Liver (tissue), 9 donors: ENCODE results near the gene TMEM8B. TPM values are rescaled to one million over a fixed set of nuclear protein-coding genes. Genes with fewer than 3 reads are reported as not detected.

Source experiments
- DNase-seq: peaks from one replicate; pipeline ENCODE4 v3.0.0-alpha.2; 2017; ENCODE audit warnings: low spot score
- H3K27ac ChIP-seq, 2 donors: one replicate each; pipeline ENCODE4 v1.7.0; 2013; ENCODE audit warnings: inconsistent platforms in 2 of 2, low read length in 2 of 2, control low read depth in 1 of 2, low read depth in 1 of 2, mild to moderate bottlenecking in 1 of 2
- H3K27me3 ChIP-seq, 4 donors: one replicate each; pipeline versions ENCODE4 v1.6.1 to v1.7.0; 2013; ENCODE audit warnings: low read length in 3 of 4, inconsistent platforms in 1 of 4, mild to moderate bottlenecking in 1 of 4, moderate library complexity in 1 of 4; ENCODE audit not compliant: control insufficient read depth in 4 of 4, insufficient read depth in 4 of 4
- H3K36me3 ChIP-seq, 4 donors: one replicate each; pipeline versions ENCODE4 v1.6.1 to v1.7.0; 2013; ENCODE audit warnings: low read length in 3 of 4, mild to moderate bottlenecking in 3 of 4, low read depth in 1 of 4, moderate library complexity in 1 of 4; ENCODE audit not compliant: control insufficient read depth in 4 of 4, insufficient read depth in 3 of 4
- H3K4me1 ChIP-seq, 4 donors: one replicate each; pipeline versions ENCODE4 v1.6.1 to v1.7.0; 2013; ENCODE audit warnings: low read length in 3 of 4, mild to moderate bottlenecking in 3 of 4, moderate library complexity in 1 of 4; ENCODE audit not compliant: control insufficient read depth in 4 of 4, insufficient read depth in 4 of 4
- H3K4me3 ChIP-seq, 3 donors: one replicate each; pipeline versions ENCODE4 v1.6.1 to v1.7.0; 2013; ENCODE audit warnings: low read length in 3 of 3, control low read depth in 1 of 3, low read depth in 1 of 3, mild to moderate bottlenecking in 1 of 3
- H3K9ac ChIP-seq, 2 donors: one replicate each; pipeline ENCODE4 v1.7.0; 2013; ENCODE audit warnings: low read length in 2 of 2, mild to moderate bottlenecking in 2 of 2, moderate library complexity in 2 of 2, control low read depth in 1 of 2, low read depth in 1 of 2
- H3K9me3 ChIP-seq, 4 donors: one replicate each; pipeline versions ENCODE4 v1.6.1 to v1.7.0; 2013; ENCODE audit warnings: low read length in 3 of 4; ENCODE audit not compliant: control insufficient read depth in 4 of 4
- ATF3 ChIP-seq: IDR thresholded peaks from 2 replicates; pipeline ENCODE4 v1.6.1; 2016; ENCODE audit warnings: antibody characterized with exemption
- CTCF ChIP-seq: fragments of 150-350 bp; IDR thresholded peaks from 2 replicates; pipeline ENCODE4 v1.5.1; 2017; ENCODE audit warnings: improper control_type of control experiment, low read depth, low read length; ENCODE audit not compliant: missing input control
- EGR1 ChIP-seq, 2 donors: IDR thresholded peaks; 2 replicates each; pipeline ENCODE4 v1.6.1; 2016 to 2018; ENCODE audit warnings: antibody characterized with exemption in 2 of 2, low read depth in 2 of 2
- FOXA1 ChIP-seq: IDR thresholded peaks from 2 replicates; pipeline ENCODE4 v1.6.1; 2016; ENCODE audit warnings: antibody characterized with exemption
- FOXA2 ChIP-seq: IDR thresholded peaks from 2 replicates; pipeline ENCODE4 v1.6.1; 2016; ENCODE audit warnings: antibody characterized with exemption
- GABPA ChIP-seq, 2 donors: IDR thresholded peaks in 1 of 2; conservative IDR thresholded peaks in 1 of 2; 2 replicates each; pipeline ENCODE4 v1.6.1; 2016; ENCODE audit warnings: antibody characterized with exemption in 2 of 2, mild to moderate bottlenecking in 1 of 2, moderate library complexity in 1 of 2
- HNF4A ChIP-seq, 2 donors: conservative IDR thresholded peaks; 2 replicates each; pipeline ENCODE4 v1.6.1; 2016; ENCODE audit warnings: antibody characterized with exemption in 2 of 2, mild to moderate bottlenecking in 2 of 2
- JUND ChIP-seq, 2 donors: IDR thresholded peaks; 2 replicates each; pipeline ENCODE4 v1.6.1; 2016; ENCODE audit warnings: antibody characterized with exemption in 2 of 2
- MAX ChIP-seq: IDR thresholded peaks from 2 replicates; pipeline ENCODE4 v1.6.1; 2016; ENCODE audit warnings: antibody characterized with exemption
- NR2F2 ChIP-seq: IDR thresholded peaks from 2 replicates; pipeline ENCODE4 v1.6.1; 2016; ENCODE audit warnings: antibody characterized with exemption
- RAD21 ChIP-seq, 2 donors: IDR thresholded peaks; 2 replicates each; pipeline ENCODE4 v1.6.1; 2016; ENCODE audit warnings: antibody characterized with exemption in 2 of 2, mild to moderate bottlenecking in 2 of 2
- REST ChIP-seq: IDR thresholded peaks from 2 replicates; pipeline ENCODE4 v1.6.1; 2016; ENCODE audit warnings: antibody characterized with exemption, mild to moderate bottlenecking
- RXRA ChIP-seq, 2 donors: IDR thresholded peaks; 2 replicates each; pipeline ENCODE4 v1.6.1; 2017 to 2018; ENCODE audit warnings: antibody characterized with exemption in 2 of 2, mild to moderate bottlenecking in 1 of 2
- SP1 ChIP-seq: IDR thresholded peaks from 2 replicates; pipeline ENCODE4 v1.6.1; 2018; ENCODE audit warnings: antibody characterized with exemption, mild to moderate bottlenecking
- TAF1 ChIP-seq: conservative IDR thresholded peaks from 2 replicates; pipeline ENCODE4 v1.6.1; 2016; ENCODE audit warnings: antibody characterized with exemption, mild to moderate bottlenecking
- YY1 ChIP-seq: IDR thresholded peaks from 2 replicates; pipeline ENCODE4 v1.6.1; 2016; ENCODE audit warnings: antibody characterized with exemption, mild to moderate bottlenecking
- ZBTB33 ChIP-seq: IDR thresholded peaks from 2 replicates; pipeline ENCODE4 v1.6.1; 2016; ENCODE audit warnings: antibody characterized with exemption
- WGBS: extraction: QIAGEN DNeasy Blood & Tissue Kit; methylation state at CpG from one replicate; pipeline ENCODE4 v1.1.7; 2013; 5-methylcytosine and 5-hydroxymethylcytosine counted together
- polyA plus RNA-seq, 2 donors: library from polyadenylated mRNA; stranded (reverse) in 1 of 2; unstranded in 1 of 2; fragments of 200-250 nt in 1 of 2; fragments of >200 nt in 1 of 2; fragmentation: Nextera tagmentation in 1 of 2; extraction: Ambion mirVana in 1 of 2; gene quantifications; one replicate each; pipeline versions ENCODE4 v1.2.1 to v1.2.3, GENCODE V29; 2013 to 2015
- total RNA-seq, 2 donors: library from RNA; depleted of rRNA; stranded (reverse); fragments of >200 nt; gene quantifications; one replicate each; pipeline ENCODE4 v1.2.3, GENCODE V29; 2014
- donor health status: healthy.
- donor health status: healthy.
- donor health status: healthy.
- donor health status: healthy.
- donor health status: healthy.

Gene TMEM8B
- total and polyA plus RNA-seq, 4 donors = 1.1 to 5.4 (median 2.7) TPM

GRCh38 chr9:35906923-35907699, 78.1 kb downstream of the TMEM8B start:
- Histone ChIP-seq H3K4me3 (no peak overlapping the region), H3K27me3 (no peaks in the 10 kb centered on the region), H3K9ac (no peak overlapping the region), H3K9me3 (no peaks in the 10 kb centered on the region), H3K36me3 (no peaks in the 10 kb centered on the region), H3K27ac (peak overlapping the region; percentile 74 to 78), H3K4me1 (peaks cover 16 to 49% (median 35%) of the 10 kb centered on the region in 4 donors)
- 56% methylated on average over 14 of the region's 14 CpGs for WGBS
- TF ChIP-seq HNF4A (conservative IDR thresholded peaks at IDR 0.05) (peak in 1 of 2 donors; percentile 5), RAD21 (IDR thresholded peaks at IDR 0.05) (no peak), SP1 (no peak), REST (no peak), RXRA (IDR thresholded peaks at IDR 0.05) (peak in 1 of 2 donors; percentile 32)
- DNase-seq = no peak

GRCh38 chr9:35907711-35908503, 78.9 kb downstream of the TMEM8B start:
- no peak overlapping the region for H3K9ac ChIP-seq
- H3K27ac ChIP-seq = peak overlapping the region; percentile 74 to 78
- DNase-seq = peak; percentile 69
- H3K27me3 ChIP-seq = no peaks in the 10 kb centered on the region
- 52% methylated on average over 13 of the region's 13 CpGs for WGBS
- no peaks in the 10 kb centered on the region for H3K36me3 ChIP-seq
- H3K4me3 ChIP-seq = no peak overlapping the region
- H3K4me1 ChIP-seq = peaks cover 16 to 54% (median 38%) of the 10 kb centered on the region in 4 donors
- H3K9me3 ChIP-seq = no peaks in the 10 kb centered on the region
- TF ChIP-seq REST (no peak), FOXA2 (no peak), ATF3 (no peak), HNF4A (conservative IDR thresholded peaks at IDR 0.05) (no peak), RXRA (IDR thresholded peaks at IDR 0.05) (no peak), NR2F2 (peak; percentile 32), FOXA1 (no peak), ZBTB33 (no peak), CTCF (no peak), GABPA (IDR thresholded peaks at IDR 0.05 in 1 of 2, conservative IDR thresholded peaks at IDR 0.05 in 1 of 2) (peak in 1 of 2 donors; percentile 32), SP1 (peak; percentile 51), EGR1 (IDR thresholded peaks at IDR 0.05; ENCODE audit: low read depth in 2 of 2) (no peak), RAD21 (IDR thresholded peaks at IDR 0.05) (no peak), YY1 (no peak), MAX (no peak), TAF1 (no peak), JUND (IDR thresholded peaks at IDR 0.05) (peak; percentile 87 to 92)
